Liver (tissue), 9 donors: ENCODE results near the gene RAD51AP2. TPM values are rescaled to one million over a fixed set of nuclear protein-coding genes. Genes with fewer than 3 reads are reported as not detected.

Experiments
- DNase-seq: peaks from one replicate; pipeline ENCODE4 v3.0.0-alpha.2; 2017; ENCODE audit warnings: low spot score
- H3K27ac ChIP-seq, 2 donors: one replicate each; pipeline ENCODE4 v1.7.0; 2013; ENCODE audit warnings: inconsistent platforms in 2 of 2, low read length in 2 of 2, control low read depth in 1 of 2, low read depth in 1 of 2, mild to moderate bottlenecking in 1 of 2
- H3K27me3 ChIP-seq, 4 donors: one replicate each; pipeline versions ENCODE4 v1.6.1 to v1.7.0; 2013; ENCODE audit warnings: low read length in 3 of 4, inconsistent platforms in 1 of 4, mild to moderate bottlenecking in 1 of 4, moderate library complexity in 1 of 4; ENCODE audit not compliant: control insufficient read depth in 4 of 4, insufficient read depth in 4 of 4
- H3K36me3 ChIP-seq, 4 donors: one replicate each; pipeline versions ENCODE4 v1.6.1 to v1.7.0; 2013; ENCODE audit warnings: low read length in 3 of 4, mild to moderate bottlenecking in 3 of 4, low read depth in 1 of 4, moderate library complexity in 1 of 4; ENCODE audit not compliant: control insufficient read depth in 4 of 4, insufficient read depth in 3 of 4
- H3K4me1 ChIP-seq, 4 donors: one replicate each; pipeline versions ENCODE4 v1.6.1 to v1.7.0; 2013; ENCODE audit warnings: low read length in 3 of 4, mild to moderate bottlenecking in 3 of 4, moderate library complexity in 1 of 4; ENCODE audit not compliant: control insufficient read depth in 4 of 4, insufficient read depth in 4 of 4
- H3K4me3 ChIP-seq, 3 donors: one replicate each; pipeline versions ENCODE4 v1.6.1 to v1.7.0; 2013; ENCODE audit warnings: low read length in 3 of 3, control low read depth in 1 of 3, low read depth in 1 of 3, mild to moderate bottlenecking in 1 of 3
- H3K9ac ChIP-seq, 2 donors: one replicate each; pipeline ENCODE4 v1.7.0; 2013; ENCODE audit warnings: low read length in 2 of 2, mild to moderate bottlenecking in 2 of 2, moderate library complexity in 2 of 2, control low read depth in 1 of 2, low read depth in 1 of 2
- H3K9me3 ChIP-seq, 4 donors: one replicate each; pipeline versions ENCODE4 v1.6.1 to v1.7.0; 2013; ENCODE audit warnings: low read length in 3 of 4; ENCODE audit not compliant: control insufficient read depth in 4 of 4
- CTCF ChIP-seq: fragments of 150-350 bp; IDR thresholded peaks from 2 replicates; pipeline ENCODE4 v1.5.1; 2017; ENCODE audit warnings: improper control_type of control experiment, low read depth, low read length; ENCODE audit not compliant: missing input control
- EGR1 ChIP-seq, 2 donors: IDR thresholded peaks; 2 replicates each; pipeline ENCODE4 v1.6.1; 2016 to 2018; ENCODE audit warnings: antibody characterized with exemption in 2 of 2, low read depth in 2 of 2
- FOXA1 ChIP-seq: IDR thresholded peaks from 2 replicates; pipeline ENCODE4 v1.6.1; 2016; ENCODE audit warnings: antibody characterized with exemption
- FOXA2 ChIP-seq: IDR thresholded peaks from 2 replicates; pipeline ENCODE4 v1.6.1; 2016; ENCODE audit warnings: antibody characterized with exemption
- GABPA ChIP-seq, 2 donors: IDR thresholded peaks in 1 of 2; conservative IDR thresholded peaks in 1 of 2; 2 replicates each; pipeline ENCODE4 v1.6.1; 2016; ENCODE audit warnings: antibody characterized with exemption in 2 of 2, mild to moderate bottlenecking in 1 of 2, moderate library complexity in 1 of 2
- HNF4A ChIP-seq, 2 donors: conservative IDR thresholded peaks; 2 replicates each; pipeline ENCODE4 v1.6.1; 2016; ENCODE audit warnings: antibody characterized with exemption in 2 of 2, mild to moderate bottlenecking in 2 of 2
- HNF4G ChIP-seq: IDR thresholded peaks from 2 replicates; pipeline ENCODE4 v1.6.1; 2016; ENCODE audit warnings: antibody characterized with exemption
- JUND ChIP-seq, 2 donors: IDR thresholded peaks; 2 replicates each; pipeline ENCODE4 v1.6.1; 2016; ENCODE audit warnings: antibody characterized with exemption in 2 of 2
- MAX ChIP-seq: IDR thresholded peaks from 2 replicates; pipeline ENCODE4 v1.6.1; 2016; ENCODE audit warnings: antibody characterized with exemption
- NR2F2 ChIP-seq: IDR thresholded peaks from 2 replicates; pipeline ENCODE4 v1.6.1; 2016; ENCODE audit warnings: antibody characterized with exemption
- RAD21 ChIP-seq, 2 donors: IDR thresholded peaks; 2 replicates each; pipeline ENCODE4 v1.6.1; 2016; ENCODE audit warnings: antibody characterized with exemption in 2 of 2, mild to moderate bottlenecking in 2 of 2
- REST ChIP-seq: IDR thresholded peaks from 2 replicates; pipeline ENCODE4 v1.6.1; 2016; ENCODE audit warnings: antibody characterized with exemption, mild to moderate bottlenecking
- RXRA ChIP-seq, 2 donors: IDR thresholded peaks; 2 replicates each; pipeline ENCODE4 v1.6.1; 2017 to 2018; ENCODE audit warnings: antibody characterized with exemption in 2 of 2, mild to moderate bottlenecking in 1 of 2
- SP1 ChIP-seq: IDR thresholded peaks from 2 replicates; pipeline ENCODE4 v1.6.1; 2018; ENCODE audit warnings: antibody characterized with exemption, mild to moderate bottlenecking
- TAF1 ChIP-seq: conservative IDR thresholded peaks from 2 replicates; pipeline ENCODE4 v1.6.1; 2016; ENCODE audit warnings: antibody characterized with exemption, mild to moderate bottlenecking
- YY1 ChIP-seq: IDR thresholded peaks from 2 replicates; pipeline ENCODE4 v1.6.1; 2016; ENCODE audit warnings: antibody characterized with exemption, mild to moderate bottlenecking
- ZBTB33 ChIP-seq: IDR thresholded peaks from 2 replicates; pipeline ENCODE4 v1.6.1; 2016; ENCODE audit warnings: antibody characterized with exemption
- whole genome bisulfite sequencing: extraction: QIAGEN DNeasy Blood & Tissue Kit; methylation state at CpG from one replicate; pipeline ENCODE4 v1.1.7; 2013; 5-methylcytosine and 5-hydroxymethylcytosine counted together
- polyA plus RNA-seq, 2 donors: library from polyadenylated mRNA; stranded (reverse) in 1 of 2; unstranded in 1 of 2; fragments of 200-250 nt in 1 of 2; fragments of >200 nt in 1 of 2; fragmentation: Nextera tagmentation in 1 of 2; extraction: Ambion mirVana in 1 of 2; gene quantifications; one replicate each; pipeline versions ENCODE4 v1.2.1 to v1.2.3, GENCODE V29; 2013 to 2015
- total RNA-seq, 2 donors: library from RNA; depleted of rRNA; stranded (reverse); fragments of >200 nt; gene quantifications; one replicate each; pipeline ENCODE4 v1.2.3, GENCODE V29; 2014
- TF ChIP-seq, protein P1 (sequence below): IDR thresholded peaks from 2 replicates; pipeline ENCODE4 v1.6.1; 2016; ENCODE audit warnings: antibody characterized with exemption
- donor health status: healthy.
- donor health status: healthy.
- donor health status: healthy.
- donor health status: healthy.
- donor health status: healthy.

The RAD51AP2 gene
- total and polyA plus RNA-seq, 4 donors: 0.02 to 0.25 (median 0.11) TPM

- peaks cover 0 to 21% (median 6%) of the 10 kb centered on the region in 4 donors for H3K4me1 ChIP-seq
- no peak overlapping the region for H3K27ac ChIP-seq
- DNase-seq: no peak
- WGBS: 88% methylated on average over 2 of the region's 2 CpGs
- no peak overlapping the region for H3K4me3 ChIP-seq
- no peaks in the 10 kb centered on the region for H3K27me3 ChIP-seq
- no peak overlapping the region for H3K9ac ChIP-seq
- H3K36me3 ChIP-seq: no peaks in the 10 kb centered on the region
- TF ChIP-seq SP1: no peak
- TF ChIP-seq MAX: no peak
- TF ChIP-seq FOXA1: no peak
- TF ChIP-seq RAD21 (IDR thresholded peaks at IDR 0.05): no peak
- TF ChIP-seq REST: no peak
- no peak for TF ChIP-seq HNF4G
- TF ChIP-seq JUND (IDR thresholded peaks at IDR 0.05): no peak
- no peak for TF ChIP-seq FOXA2
- TF ChIP-seq TAF1: no peak
- TF ChIP-seq ZBTB33: no peak
- TF ChIP-seq GABPA (IDR thresholded peaks at IDR 0.05 in 1 of 2, conservative IDR thresholded peaks at IDR 0.05 in 1 of 2): no peak
- no peak for TF ChIP-seq EGR1 (IDR thresholded peaks at IDR 0.05; ENCODE audit: low read depth in 2 of 2)
- TF ChIP-seq, protein P1, sequence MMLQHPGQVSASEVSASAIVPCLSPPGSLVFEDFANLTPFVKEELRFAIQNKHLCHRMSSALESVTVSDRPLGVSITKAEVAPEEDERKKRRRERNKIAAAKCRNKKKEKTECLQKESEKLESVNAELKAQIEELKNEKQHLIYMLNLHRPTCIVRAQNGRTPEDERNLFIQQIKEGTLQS: no peak
- no peaks in the 10 kb centered on the region for H3K9me3 ChIP-seq
Measured at GRCh38 chr2:17536416-17536815, 18.2 kb upstream of the RAD51AP2 start.

GRCh38 chr2:17533546-17533945 lies 15.3 kb upstream of the RAD51AP2 start:
- H3K27ac ChIP-seq: no peak overlapping the region
- H3K4me1 ChIP-seq: peaks cover 0 to 10% (median 3%) of the 10 kb centered on the region in 4 donors
- H3K36me3 ChIP-seq: no peaks in the 10 kb centered on the region
- DNase-seq: no peak
- no peak overlapping the region for H3K4me3 ChIP-seq
- no peaks in the 10 kb centered on the region for H3K9me3 ChIP-seq
- WGBS: 90% methylated on average over 2 of the region's 2 CpGs
- no peak overlapping the region for H3K9ac ChIP-seq
- no peaks in the 10 kb centered on the region for H3K27me3 ChIP-seq
- TF ChIP-seq REST (no peak), TAF1 (no peak), EGR1 (IDR thresholded peaks at IDR 0.05; ENCODE audit: low read depth in 2 of 2) (no peak), YY1 (no peak), HNF4A (conservative IDR thresholded peaks at IDR 0.05) (no peak), GABPA (IDR thresholded peaks at IDR 0.05 in 1 of 2, conservative IDR thresholded peaks at IDR 0.05 in 1 of 2) (no peak), RXRA (IDR thresholded peaks at IDR 0.05) (no peak), RAD21 (IDR thresholded peaks at IDR 0.05) (no peak), ZBTB33 (no peak), NR2F2 (no peak), SP1 (no peak), HNF4G (no peak), CTCF (no peak), FOXA1 (no peak), JUND (IDR thresholded peaks at IDR 0.05) (no peak), FOXA2 (no peak)
- TF ChIP-seq, protein P1: no peak
